A549 (cell line): ENCODE measurements around the gene TUBD1. TPM values are rescaled to one million over a fixed set of nuclear protein-coding genes. Genes with fewer than 3 reads are reported as not detected.
A peak's percentile ranks its signal among the peaks of the same experiment; 100 is the strongest.
"Not testable (repeated sequence)": the region's sequence is repeated elsewhere in the genome, so short reads cannot be mapped to it uniquely, and the experiment has no call there.

Experiments
- ATAC-seq, 2 experiments: fragments of 200-7000 bp in 1 of 2; fragments of >200 bp in 1 of 2; cut with Nextera tagmentation in 1 of 2; cut with Tn5 transposase in 1 of 2; 3 replicates each; pipeline versions ENCODE4 v1.8.0 to v1.9.1; 2018 to 2020; ENCODE audit warnings: mild to moderate bottlenecking in 1 of 2, moderate library complexity in 1 of 2
- CTCF ChIA-PET: fragments of 300-600 bp; sonication (Branson Sonifier 250); formaldehyde crosslinking; extraction: SDS; loops from one replicate; lab custom pipeline; 2021; ENCODE audit warnings: antibody characterized with exemption, inconsistent platforms; lab: Yijun Ruan, JAX
- POLR2A ChIA-PET: fragments of 350-600 bp; formaldehyde crosslinking; extraction: SDS; loops from one replicate; lab custom pipeline; 2021; ENCODE audit warnings: antibody characterized with exemption, inconsistent platforms; lab: Yijun Ruan, JAX
- DNase-seq, 2 experiments: peaks; one replicate each; pipeline versions ENCODE4 v3.0.0 to v3.0.0-alpha.2; 2011 to 2016; ENCODE audit warnings: low read depth in 1 of 2, low spot score in 1 of 2
- FAIRE-seq: peaks from 2 replicates; lab custom pipeline; 2011; peaks lifted over from hg19 to GRCh38; lab: Jason Lieb, UNC
- H3K27ac ChIP-seq, 2 experiments: fragments of >200 bp; sonication (Bioruptor Twin); formaldehyde crosslinking; 3 replicates each; pipeline ENCODE4 v1.5.1; 2016 to 2017
- H3K4me1 ChIP-seq: fragments of >200 bp; sonication (Bioruptor Twin); formaldehyde crosslinking; 3 replicates; pipeline ENCODE4 v1.6.1; 2016
- H3K4me2 ChIP-seq: fragments of >200 bp; sonication (Bioruptor Twin); formaldehyde crosslinking; 3 replicates; pipeline ENCODE4 v1.6.1; 2016
- H3K4me3 ChIP-seq: fragments of >200 bp; sonication (Bioruptor Twin); formaldehyde crosslinking; 3 replicates; pipeline ENCODE4 v1.5.1; 2016
- H3K9me3 ChIP-seq: fragments of >200 bp; sonication (Bioruptor Twin); formaldehyde crosslinking; 3 replicates; pipeline ENCODE4 v1.6.1; 2016
- BHLHE40 ChIP-seq: IDR thresholded peaks from 2 replicates; pipeline ENCODE4 v1.6.1; 2012; ENCODE audit warnings: low read depth, low read length, inconsistent platforms
- CBX8 ChIP-seq: fragments of 200-600 bp; sonication (generic); IDR thresholded peaks from 2 replicates; pipeline ENCODE4 v1.6.1; 2016
- CEBPB ChIP-seq, 2 experiments: fragments of >200 bp in 1 of 2; sonication (Bioruptor Twin) in 1 of 2; formaldehyde crosslinking in 1 of 2; IDR thresholded peaks; 2 replicates each; pipeline ENCODE4 v1.6.1; 2012 to 2016
- CHD4 ChIP-seq: fragments of 200-600 bp; sonication (generic); IDR thresholded peaks from 2 replicates; pipeline ENCODE4 v1.6.1; 2016; ENCODE audit warnings: antibody characterized with exemption, mild to moderate bottlenecking, borderline replicate concordance
- CTCF ChIP-seq: fragments of >200 bp; sonication (Bioruptor Twin); formaldehyde crosslinking; IDR thresholded peaks from 3 replicates; pipeline ENCODE4 v1.5.1; 2016
- E2F6 ChIP-seq: IDR thresholded peaks from 2 replicates; pipeline ENCODE4 v1.6.1; 2012; ENCODE audit warnings: low read depth, borderline replicate concordance
- ELK1 ChIP-seq: fragments of 150-350 bp; IDR thresholded peaks from 2 replicates; pipeline ENCODE4 v1.6.1; 2014; ENCODE audit warnings: low read depth, mild to moderate bottlenecking, low read length
- FOSB ChIP-seq: fragments of 250-450 bp; sonication (Bioruptor Pico); IDR thresholded peaks from 2 replicates; pipeline ENCODE4 v1.5.0; 2020; ENCODE audit warnings: mild to moderate bottlenecking, moderate library complexity
- FOXS1 ChIP-seq: fragments of 250-450 bp; sonication (Bioruptor Pico); IDR thresholded peaks from 2 replicates; pipeline ENCODE4 v1.5.0; 2020; ENCODE audit warnings: mild to moderate bottlenecking, moderate library complexity
- HDAC2 ChIP-seq: fragments of 200-600 bp; sonication (generic); IDR thresholded peaks from 2 replicates; pipeline ENCODE4 v1.6.1; 2016
- HES2 ChIP-seq: fragments of >200 bp; sonication (Bioruptor Twin); formaldehyde crosslinking; IDR thresholded peaks from 2 replicates; pipeline ENCODE4 v1.6.1; 2016
- HEYL ChIP-seq: fragments of 250-450 bp; sonication (Bioruptor Pico); IDR thresholded peaks from 2 replicates; pipeline ENCODE4 v1.8.0; 2021; ENCODE audit warnings: mild to moderate bottlenecking, moderate library complexity
- HOXB13 ChIP-seq: fragments of 250-450 bp; sonication (Bioruptor Pico); IDR thresholded peaks from 2 replicates; pipeline ENCODE4 v1.5.0; 2020; ENCODE audit warnings: low read depth, mild to moderate bottlenecking, moderate library complexity
- JUN ChIP-seq, 2 experiments: fragments of >200 bp; sonication (Bioruptor Twin); formaldehyde crosslinking; IDR thresholded peaks; 2 replicates in 1 of 2; 3 replicates in 1 of 2; pipeline ENCODE4 v1.6.1; 2016 to 2017
- JUNB ChIP-seq: fragments of >200 bp; sonication (Bioruptor Twin); formaldehyde crosslinking; IDR thresholded peaks from 2 replicates; pipeline ENCODE4 v1.6.1; 2016
- MAFK ChIP-seq: fragments of 450-650 bp; IDR thresholded peaks from 2 replicates; pipeline ENCODE4 v1.6.1; 2014; ENCODE audit not compliant: partially characterized antibody
- MYC ChIP-seq: IDR thresholded peaks from 2 replicates; pipeline ENCODE4 v1.6.1; 2012; ENCODE audit warnings: mild to moderate bottlenecking, inconsistent platforms, low read length, improper control_type of control experiment, borderline replicate concordance
- NR3C1 ChIP-seq: fragments of >200 bp; sonication (Bioruptor Twin); formaldehyde crosslinking; IDR thresholded peaks from 3 replicates; pipeline ENCODE4 v1.6.1; 2017
- SMC3 ChIP-seq: fragments of >200 bp; sonication (Bioruptor Twin); formaldehyde crosslinking; IDR thresholded peaks from 3 replicates; pipeline ENCODE4 v1.6.1; 2018; ENCODE audit warnings: inconsistent platforms
- WGBS: methylation state at CpG from one replicate; pipeline ENCODE4 v1.1.6; 2017; ENCODE audit errors: missing lambda C conversion rate; 5-methylcytosine and 5-hydroxymethylcytosine counted together
- polyA plus RNA-seq, 4 experiments: library from polyadenylated mRNA; depleted of rRNA in 3 of 4; stranded (reverse); fragments of >200 nt; fragmentation: RNase III in 1 of 4; extraction: RNeasy Plus Mini Kit Qiagen cat#74134 plus additional on column Dnase treatment in 1 of 4; gene quantifications; 2 replicates in 3 of 4; 3 replicates in 1 of 4; pipeline ENCODE4 v1.2.3, GENCODE V29; 2011 to 2017

TUBD1 gene
- polyA plus RNA-seq, 2 of the 4 experiments (the other 2 are of a cell fraction): 15.9 to 24.4 TPM

GRCh38 chr17:59877965-59878364 lies 14.8 kb downstream of the TUBD1 start:
- CTCF ChIA-PET: interaction anchor here (1.2 to 2.8 kb wide), 5 partner anchors 9 to 131 kb away, joined by 3 to 8 read pairs (median 6); no protein-coding TSS in a partner anchor
- Histone ChIP-seq H3K4me1 (no peaks in the 10 kb centered on the region; the same call in 2 of the 3 replicates), H3K27ac (no peak overlapping the region), H3K9me3 (no peaks in the 10 kb centered on the region), H3K4me2 (no peak overlapping the region), H3K4me3 (no peak overlapping the region)
- no peak for TF ChIP-seq HDAC2
- TF ChIP-seq MAFK: no peak
- no peak for TF ChIP-seq MYC
- TF ChIP-seq CHD4: no peak
- TF ChIP-seq HES2: no peak
- TF ChIP-seq HOXB13 (CRISPR knock-in tag): no peak
- no peak for TF ChIP-seq NR3C1
- TF ChIP-seq JUN (IDR thresholded peaks at IDR 0.05): no peak
- no peak for TF ChIP-seq E2F6
- no peak for TF ChIP-seq CTCF
- no peak for TF ChIP-seq FOSB (CRISPR knock-in tag)
- no peak for TF ChIP-seq BHLHE40
- no peak for TF ChIP-seq ELK1
- no peak for ATAC-seq
- no peak for DNase-seq
- peak; percentile 7 for FAIRE-seq
- POLR2A ChIA-PET: interaction anchor here (0.5 to 1.2 kb wide), 2 partner anchors 12 to 14 kb away, joined by 3 to 6 read pairs; partner anchors contain the start of gene TUBD1
- 85% methylated on average over 5 of the region's 5 CpGs for WGBS

- WGBS: 83% methylated on average over 3 of the region's 3 CpGs
- H3K9me3 ChIP-seq: no peaks in the 10 kb centered on the region
- FAIRE-seq (no peak), DNase-seq (no peak), ATAC-seq (no peak)
- TF ChIP-seq CBX8: no peak
- TF ChIP-seq CEBPB (IDR thresholded peaks at IDR 0.05): peak; percentile 18 to 60; a peak in 3 of 4 replicates
- TF ChIP-seq FOXS1 (CRISPR knock-in tag): no peak
- TF ChIP-seq JUNB: no peak
- no peak for TF ChIP-seq CTCF
- ChIA-PET POLR2A (no interaction called here), CTCF (interaction anchor here (1.2 to 1.6 kb wide), 3 partner anchors 19 to 38 kb away, joined by 3 to 4 read pairs (median 3); no protein-coding TSS in a partner anchor)
- no peak overlapping the region for H3K4me3 ChIP-seq
- H3K27ac ChIP-seq: no peak overlapping the region
- no peak overlapping the region for H3K4me2 ChIP-seq
- H3K4me1 ChIP-seq: peaks cover 5% of the 10 kb centered on the region; the same call in 2 of the 3 replicates
Observed at GRCh38 chr17:59876107-59876506, 16.6 kb downstream of the TUBD1 start.

GRCh38 chr17:59874376-59874775 lies 18.4 kb downstream of the TUBD1 start:
- H3K27ac ChIP-seq: no peak overlapping the region
- DNase-seq (no peak), FAIRE-seq (no peak), ATAC-seq (no peak)
- H3K4me1 ChIP-seq: peaks cover 5% of the 10 kb centered on the region; the same call in 2 of the 3 replicates
- no peak overlapping the region for H3K4me2 ChIP-seq
- no peak overlapping the region for H3K4me3 ChIP-seq
- ChIA-PET POLR2A (no interaction called here), CTCF (no interaction called here)
- no peaks in the 10 kb centered on the region for H3K9me3 ChIP-seq
- WGBS: 94% methylated on average over 2 of the region's 2 CpGs
- TF ChIP-seq SMC3: no peak
- no peak for TF ChIP-seq CHD4
- TF ChIP-seq HEYL (CRISPR knock-in tag): no peak
- no peak for TF ChIP-seq ELK1

- H3K27ac ChIP-seq, CTCF ChIA-PET, DNase-seq, H3K4me2 ChIP-seq, H3K4me1 ChIP-seq, H3K4me3 ChIP-seq, H3K9me3 ChIP-seq, ATAC-seq, FAIRE-seq: not testable (repeated sequence)
- POLR2A ChIA-PET: interaction anchor here (0.6 kb wide), 1 partner anchor 638 kb away, joined by 8 read pairs; no protein-coding TSS in a partner anchor
- 92% methylated on average over 8 of the region's 8 CpGs for WGBS
Observed at GRCh38 chr17:59873414-59873813, 19.3 kb downstream of the TUBD1 start.
